Urothelium cell line (cell line): ENCODE results near the gene TTLL8.

Experiments used
- DNase-seq: peaks from one replicate; pipeline ENCODE4 v3.0.0; 2011; ENCODE audit warnings: low spot score, mixed read lengths
- FAIRE-seq: peaks from 2 replicates; lab custom pipeline; 2011; peaks lifted over from hg19 to GRCh38; lab: Jason Lieb, UNC

The TTLL8 gene

GRCh38 chr22:50062509-50063135, 4.5 kb upstream of the TTLL8 start:
- DNase-seq: no peak
- FAIRE-seq: no peak

GRCh38 chr22:50061824-50062355, 3.8 kb upstream of the TTLL8 start:
- DNase-seq (no peak), FAIRE-seq (no peak)

GRCh38 chr22:50061141-50061823, 3.2 kb upstream of the TTLL8 start:
- no peak for FAIRE-seq
- DNase-seq: no peak

GRCh38 chr22:50060441-50061140, 2.5 kb upstream of the TTLL8 start:
- DNase-seq: no peak
- FAIRE-seq: peak; percentile 23

- no peak for FAIRE-seq
Observed at GRCh38 chr22:50059881-50060262, 1.8 kb upstream of the TTLL8 start.

GRCh38 chr22:50058906-50059880, 1.1 kb upstream of the TTLL8 start:
- DNase-seq (peak; percentile 58), FAIRE-seq (no peak)

More at GRCh38 chr22:50059881-50060262, 1.8 kb upstream of the TTLL8 start:
- no peak for DNase-seq

GRCh38 chr22:50057278-50058060, 629 bp downstream of the TTLL8 start:
- no peak for FAIRE-seq
- DNase-seq: no peak

- FAIRE-seq (no peak), DNase-seq (no peak)
Observed at GRCh38 chr22:50056214-50056972, 1.7 kb downstream of the TTLL8 start.

GRCh38 chr22:50053861-50054260, 4.2 kb downstream of the TTLL8 start:
- DNase-seq (no peak), FAIRE-seq (peak; percentile 90)

- DNase-seq: no peak
- FAIRE-seq: no peak
Observed at GRCh38 chr22:50051930-50052329, 6.2 kb downstream of the TTLL8 start.

- FAIRE-seq (no peak), DNase-seq (no peak)
Observed at GRCh38 chr22:50049299-50050195, 8.6 kb downstream of the TTLL8 start.

- FAIRE-seq (no peak), DNase-seq (no peak)
Observed at GRCh38 chr22:50048836-50049235, 9.3 kb downstream of the TTLL8 start.

GRCh38 chr22:50048061-50048765, 9.9 kb downstream of the TTLL8 start:
- DNase-seq (no peak), FAIRE-seq (no peak)

GRCh38 chr22:50047346-50047745, 10.8 kb downstream of the TTLL8 start:
- FAIRE-seq: no peak

GRCh38 chr22:50046481-50047245, 11.4 kb downstream of the TTLL8 start:
- FAIRE-seq: no peak
- no peak for DNase-seq

More at GRCh38 chr22:50047346-50047745, 10.8 kb downstream of the TTLL8 start:
- DNase-seq: no peak

GRCh38 chr22:50046019-50046415, 12.1 kb downstream of the TTLL8 start:
- FAIRE-seq: no peak
- no peak for DNase-seq
